ENCODE results near the gene SCN9A.

- TF ChIP-seq CTCF (IDR thresholded peaks at IDR 0.05 in 2 of 3, conservative IDR thresholded peaks at IDR 0.05 in 1 of 3; ENCODE audit: borderline replicate concordance in 1 of 3, insufficient read depth in 1 of 3, low read depth in 2 of 3, low read length in 2 of 3) (no peak), ZNF274 (IDR thresholded peaks at IDR 0.05; ENCODE audit: low read depth, low read length) (no peak), EGR1 (IDR thresholded peaks at IDR 0.05; ENCODE audit: low read depth) (no peak), ZFX (IDR thresholded peaks at IDR 0.05) (no peak), ELF1 (IDR thresholded peaks at IDR 0.05; ENCODE audit: borderline replicate concordance, low read depth) (no peak), POLR2A (IDR thresholded peaks at IDR 0.05; ENCODE audit: borderline replicate concordance, extremely low read depth, insufficient read depth, insufficient read length) (no peak), CEBPB (IDR thresholded peaks at IDR 0.05; ENCODE audit: low read depth) (no peak)
These were observed 135.1 kb downstream of the SCN9A start for GRCh38 chr2:166240387-166241313.
